GM18861 (cell line): ENCODE measurements around the gene WDR20.

Experiments
- ATAC-seq: cut with Tn5 transposase; IDR thresholded peaks from one replicate; pipeline ENCODE4 v1.9.1; 2021; ENCODE audit not compliant: unreplicated experiment

The WDR20 gene

GRCh38 chr14:102215576-102216250, 76.0 kb downstream of the WDR20 start:
- ATAC-seq = no peak

- ATAC-seq = no peak
These were observed 77.7 kb downstream of the WDR20 start for GRCh38 chr14:102217399-102217798.

GRCh38 chr14:102217987-102218421, 78.3 kb downstream of the WDR20 start:
- no peak for ATAC-seq

- ATAC-seq = no peak
These were observed 79.0 kb downstream of the WDR20 start for GRCh38 chr14:102218688-102219087.

GRCh38 chr14:102219316-102219715, 79.6 kb downstream of the WDR20 start:
- no peak for ATAC-seq

- peak; percentile 91 for ATAC-seq
These were observed 80.3 kb downstream of the WDR20 start for GRCh38 chr14:102220031-102220430.

GRCh38 chr14:102221026-102221425, 81.3 kb downstream of the WDR20 start:
- ATAC-seq = no peak

- no peak for ATAC-seq
These were observed 82.4 kb downstream of the WDR20 start for GRCh38 chr14:102222009-102222575.

GRCh38 chr14:102222751-102223150, 83.1 kb downstream of the WDR20 start:
- no peak for ATAC-seq

- ATAC-seq = no peak
These were observed 84.0 kb downstream of the WDR20 start for GRCh38 chr14:102223682-102224081.

GRCh38 chr14:102225386-102225785, 85.7 kb downstream of the WDR20 start:
- no peak for ATAC-seq

- no peak for ATAC-seq
These were observed 86.2 kb downstream of the WDR20 start for GRCh38 chr14:102225936-102226335.

- ATAC-seq = no peak
These were observed 86.8 kb downstream of the WDR20 start for GRCh38 chr14:102226356-102227125.

- no peak for ATAC-seq
These were observed 87.7 kb downstream of the WDR20 start for GRCh38 chr14:102227184-102227964.

GRCh38 chr14:102229071-102229738, 89.5 kb downstream of the WDR20 start:
- no peak for ATAC-seq

- ATAC-seq = no peak
These were observed 90.0 kb downstream of the WDR20 start for GRCh38 chr14:102229739-102230092.

- ATAC-seq = no peak
These were observed 90.9 kb downstream of the WDR20 start for GRCh38 chr14:102230481-102231210.

GRCh38 chr14:102231476-102232347, 92.0 kb downstream of the WDR20 start:
- ATAC-seq = no peak

GRCh38 chr14:102232348-102232625, 92.6 kb downstream of the WDR20 start:
- ATAC-seq = no peak
